Astrocyte (in vitro differentiated cells and primary cell): ENCODE results near the gene HAP1.

Experiments
- EZH2 ChIP-seq: IDR thresholded peaks from 2 replicates; pipeline ENCODE4 v1.6.1; 2012; ENCODE audit warnings: mild to moderate bottlenecking, low read length, inconsistent platforms; ENCODE audit not compliant: insufficient read depth
- TF ChIP-seq, protein P1 (sequence below): IDR thresholded peaks from 2 replicates; pipeline ENCODE4 v1.5.1; 2011; ENCODE audit warnings: low read depth, mild to moderate bottlenecking, inconsistent platforms, low read length, moderate library complexity; ENCODE audit not compliant: insufficient read depth

DNA sequence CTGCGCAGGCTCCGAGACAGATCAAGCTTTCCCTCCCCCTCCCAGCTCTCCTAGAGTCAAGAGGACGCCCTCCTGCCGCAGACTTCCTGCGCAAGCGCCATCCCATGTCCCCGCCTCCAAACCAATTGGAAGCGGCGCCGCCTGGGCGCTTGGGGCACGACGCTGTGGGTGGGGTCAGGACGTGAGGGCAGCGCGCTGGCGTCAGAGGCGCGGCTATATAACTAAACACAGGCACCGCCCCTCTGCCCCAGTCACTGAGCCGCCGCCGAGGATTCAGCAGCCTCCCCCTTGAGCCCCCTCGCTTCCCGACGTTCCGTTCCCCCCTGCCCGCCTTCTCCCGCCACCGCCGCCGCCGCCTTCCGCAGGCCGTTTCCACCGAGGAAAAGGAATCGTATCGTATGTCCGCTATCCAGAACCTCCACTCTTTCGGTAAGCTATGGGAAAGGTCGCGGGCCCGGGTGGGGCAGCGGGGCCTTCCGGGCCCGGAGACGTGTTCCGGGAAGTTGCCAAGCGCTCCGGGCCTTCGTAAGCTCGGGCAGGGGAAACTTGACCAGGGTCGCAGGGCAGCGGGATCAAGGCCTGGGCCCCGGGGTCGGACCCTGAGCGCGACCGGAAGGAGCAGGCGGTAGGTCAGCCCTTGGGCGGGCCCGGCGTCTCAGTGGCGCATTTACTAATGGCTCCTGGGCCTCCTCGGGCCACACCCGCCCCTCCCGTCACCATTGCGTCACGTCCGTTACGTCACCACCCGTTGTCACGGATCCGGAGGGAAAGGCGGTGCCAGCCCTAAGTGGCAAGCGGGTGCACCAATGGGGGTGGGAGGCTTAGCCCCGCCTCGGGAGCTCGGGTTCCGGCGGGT is 45.6 kb downstream of the HAP1 start, which contains the start of gene EIF1:
- TF ChIP-seq, protein P1, sequence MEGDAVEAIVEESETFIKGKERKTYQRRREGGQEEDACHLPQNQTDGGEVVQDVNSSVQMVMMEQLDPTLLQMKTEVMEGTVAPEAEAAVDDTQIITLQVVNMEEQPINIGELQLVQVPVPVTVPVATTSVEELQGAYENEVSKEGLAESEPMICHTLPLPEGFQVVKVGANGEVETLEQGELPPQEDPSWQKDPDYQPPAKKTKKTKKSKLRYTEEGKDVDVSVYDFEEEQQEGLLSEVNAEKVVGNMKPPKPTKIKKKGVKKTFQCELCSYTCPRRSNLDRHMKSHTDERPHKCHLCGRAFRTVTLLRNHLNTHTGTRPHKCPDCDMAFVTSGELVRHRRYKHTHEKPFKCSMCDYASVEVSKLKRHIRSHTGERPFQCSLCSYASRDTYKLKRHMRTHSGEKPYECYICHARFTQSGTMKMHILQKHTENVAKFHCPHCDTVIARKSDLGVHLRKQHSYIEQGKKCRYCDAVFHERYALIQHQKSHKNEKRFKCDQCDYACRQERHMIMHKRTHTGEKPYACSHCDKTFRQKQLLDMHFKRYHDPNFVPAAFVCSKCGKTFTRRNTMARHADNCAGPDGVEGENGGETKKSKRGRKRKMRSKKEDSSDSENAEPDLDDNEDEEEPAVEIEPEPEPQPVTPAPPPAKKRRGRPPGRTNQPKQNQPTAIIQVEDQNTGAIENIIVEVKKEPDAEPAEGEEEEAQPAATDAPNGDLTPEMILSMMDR, result no peak
- no peak for TF ChIP-seq EZH2
